Thyroid gland (tissue), 4 donors: ENCODE results near the gene RPS6KC1. TPM values are rescaled to one million over a fixed set of nuclear protein-coding genes. Genes with fewer than 3 reads are reported as not detected.

Experiments
- DNase-seq, 2 donors: peaks; one replicate each; pipeline ENCODE4 v3.0.0-alpha.2; 2019
- H3K27ac ChIP-seq, 3 donors: fragments of 200-600 bp; sonication (generic); 1 replicate in 2 of 3; 2 replicates in 1 of 3; pipeline ENCODE4 v1.5.1; 2016 to 2019; ENCODE audit warnings: mild to moderate bottlenecking in 1 of 3, moderate library complexity in 1 of 3
- H3K27me3 ChIP-seq: fragments of 200-600 bp; sonication (generic); one replicate; pipeline ENCODE4 v1.5.1; 2019
- H3K36me3 ChIP-seq, 2 donors: fragments of 200-600 bp; sonication (generic); one replicate each; pipeline ENCODE4 v1.5.1; 2016 to 2019
- H3K4me1 ChIP-seq, 2 donors: fragments of 200-600 bp; sonication (generic); one replicate each; pipeline ENCODE4 v1.5.1; 2017 to 2019
- H3K4me3 ChIP-seq, 3 donors: fragments of 200-600 bp; sonication (generic); replicated peaks in 1 of 3; 1 replicate in 2 of 3; 2 replicates in 1 of 3; pipeline ENCODE4 v1.5.1; 2016; ENCODE audit warnings: mild to moderate bottlenecking in 1 of 3
- H3K9me3 ChIP-seq: fragments of 200-600 bp; sonication (generic); one replicate; pipeline ENCODE4 v1.5.1; 2017
- POLR2A ChIP-seq, 2 donors: fragments of 450-650 bp; IDR thresholded peaks; one replicate each; pipeline ENCODE4 v1.6.1; 2017; ENCODE audit warnings: antibody characterized with exemption in 2 of 2, mild to moderate bottlenecking in 2 of 2, moderate library complexity in 1 of 2
- WGBS, 2 donors: methylation state at CpG; one replicate each; pipeline ENCODE4 v1.1.5; 2017; 5-methylcytosine and 5-hydroxymethylcytosine counted together
- intact Hi-C: fragments of 100-400 bp; cut with DNase I; formaldehyde crosslinking; loops from one replicate; pipeline ENCODE4 v1.15.1; 2023
- total RNA-seq, 4 donors: library from RNA; depleted of rRNA; stranded (reverse); fragments of >200 nt; gene quantifications; one replicate each; pipeline ENCODE4 v1.2.3, GENCODE V29; 2016
- TF ChIP-seq, protein P1 (sequence below), 6 experiments: fragments of 200-600 bp in 3 of 6; fragments of 450-650 bp in 3 of 6; sonication (generic) in 3 of 6; IDR thresholded peaks; one replicate each; pipeline ENCODE4 v1.5.1; 2016 to 2019; ENCODE audit warnings: antibody characterized with exemption in 6 of 6, mild to moderate bottlenecking in 2 of 6, inconsistent platforms in 1 of 6, moderate library complexity in 1 of 6

RPS6KC1 gene
- total RNA-seq, 4 donors from 2014 or later: 20.3 to 29.9 (median 22.1) TPM

DNA sequence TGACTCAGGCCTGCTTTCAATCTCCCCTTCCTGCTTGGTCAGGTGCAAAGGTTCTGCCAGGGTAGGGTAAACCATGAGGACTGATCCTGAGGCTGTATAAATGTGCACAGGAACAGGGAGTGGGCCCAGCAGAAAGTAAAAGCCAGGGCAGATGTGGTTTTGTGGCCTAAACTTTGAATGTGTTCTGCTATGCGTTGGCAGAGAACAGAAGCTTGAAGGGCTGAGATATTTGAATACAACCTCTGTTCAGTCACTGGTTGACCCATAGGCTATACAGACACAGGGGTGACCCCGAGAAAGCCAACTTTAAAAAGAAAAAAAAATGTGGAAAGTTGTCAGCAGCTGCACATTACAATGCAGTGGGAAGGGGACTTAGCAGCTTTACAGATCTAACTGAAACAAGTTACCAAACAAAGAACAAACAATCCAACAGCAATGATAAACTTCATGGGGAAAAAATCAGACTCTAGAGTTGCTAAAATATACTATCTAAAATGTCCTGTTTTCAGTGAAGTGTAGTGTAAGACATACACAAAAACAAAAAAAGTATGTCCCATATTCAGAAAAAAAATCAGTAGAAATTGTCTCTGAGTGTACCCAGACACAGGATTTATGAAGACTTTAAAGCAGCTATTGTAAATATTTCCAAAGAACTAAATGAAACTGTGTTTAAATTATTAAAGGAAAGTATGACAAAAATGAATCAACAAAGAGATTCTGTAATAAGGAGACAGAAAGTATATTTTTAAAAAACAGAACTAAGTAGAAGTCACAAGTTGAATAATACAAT is 216.1 kb downstream of the RPS6KC1 start:
- DNase-seq: no peak
- intact Hi-C loops: no loop called here
- H3K27me3 ChIP-seq: no peaks in the 10 kb centered on the region
- H3K4me3 ChIP-seq: no peak overlapping the region
- no peak for TF ChIP-seq POLR2A (IDR thresholded peaks at IDR 0.05)
- TF ChIP-seq, protein P1, sequence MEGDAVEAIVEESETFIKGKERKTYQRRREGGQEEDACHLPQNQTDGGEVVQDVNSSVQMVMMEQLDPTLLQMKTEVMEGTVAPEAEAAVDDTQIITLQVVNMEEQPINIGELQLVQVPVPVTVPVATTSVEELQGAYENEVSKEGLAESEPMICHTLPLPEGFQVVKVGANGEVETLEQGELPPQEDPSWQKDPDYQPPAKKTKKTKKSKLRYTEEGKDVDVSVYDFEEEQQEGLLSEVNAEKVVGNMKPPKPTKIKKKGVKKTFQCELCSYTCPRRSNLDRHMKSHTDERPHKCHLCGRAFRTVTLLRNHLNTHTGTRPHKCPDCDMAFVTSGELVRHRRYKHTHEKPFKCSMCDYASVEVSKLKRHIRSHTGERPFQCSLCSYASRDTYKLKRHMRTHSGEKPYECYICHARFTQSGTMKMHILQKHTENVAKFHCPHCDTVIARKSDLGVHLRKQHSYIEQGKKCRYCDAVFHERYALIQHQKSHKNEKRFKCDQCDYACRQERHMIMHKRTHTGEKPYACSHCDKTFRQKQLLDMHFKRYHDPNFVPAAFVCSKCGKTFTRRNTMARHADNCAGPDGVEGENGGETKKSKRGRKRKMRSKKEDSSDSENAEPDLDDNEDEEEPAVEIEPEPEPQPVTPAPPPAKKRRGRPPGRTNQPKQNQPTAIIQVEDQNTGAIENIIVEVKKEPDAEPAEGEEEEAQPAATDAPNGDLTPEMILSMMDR (IDR thresholded peaks at IDR 0.05): no peak
- 93 to 96% methylated on average over 2 of the region's 2 CpGs for whole genome bisulfite sequencing, 2 donors
- H3K36me3 ChIP-seq: no peaks in the 10 kb centered on the region
- H3K9me3 ChIP-seq: no peaks in the 10 kb centered on the region
- H3K27ac ChIP-seq: no peak overlapping the region
- H3K4me1 ChIP-seq: no peaks in the 10 kb centered on the region

- H3K9me3 ChIP-seq: no peaks in the 10 kb centered on the region
- H3K27ac ChIP-seq: no peak overlapping the region
- intact Hi-C loops: no loop called here
- H3K4me1 ChIP-seq: no peaks in the 10 kb centered on the region
- no peak overlapping the region for H3K4me3 ChIP-seq
- DNase-seq: no peak
- TF ChIP-seq POLR2A (IDR thresholded peaks at IDR 0.05): no peak
- TF ChIP-seq, protein P1 (IDR thresholded peaks at IDR 0.05): no peak
- H3K27me3 ChIP-seq: no peaks in the 10 kb centered on the region
- peaks cover 0 to 5% of the 10 kb centered on the region in 2 donors for H3K36me3 ChIP-seq
Observed at GRCh38 chr1:213268221-213268620, 217.2 kb downstream of the RPS6KC1 start.

- WGBS, 2 donors: 98% methylated on average over 1 of the region's 1 CpG
- TF ChIP-seq POLR2A (IDR thresholded peaks at IDR 0.05): no peak
- TF ChIP-seq, protein P1 (IDR thresholded peaks at IDR 0.05): no peak
- intact Hi-C loops: no loop called here
- H3K4me1 ChIP-seq: no peaks in the 10 kb centered on the region
- H3K4me3 ChIP-seq: no peak overlapping the region
- peaks cover 7 to 9% of the 10 kb centered on the region in 2 donors for H3K36me3 ChIP-seq
- H3K9me3 ChIP-seq: no peaks in the 10 kb centered on the region
- no peak overlapping the region for H3K27ac ChIP-seq
- no peak for DNase-seq
- no peaks in the 10 kb centered on the region for H3K27me3 ChIP-seq
Observed at GRCh38 chr1:213269829-213270228, 218.8 kb downstream of the RPS6KC1 start.

GRCh38 chr1:213273546-213273945 is 222.5 kb downstream of the RPS6KC1 start:
- 78 to 79% methylated on average over 2 of the region's 2 CpGs for WGBS, 2 donors
- intact Hi-C loops: no loop called here
- Histone ChIP-seq H3K36me3 (peaks cover 7 to 9% of the 10 kb centered on the region in 2 donors), H3K27me3 (no peaks in the 10 kb centered on the region), H3K27ac (no peak overlapping the region), H3K4me3 (no peak overlapping the region), H3K4me1 (no peaks in the 10 kb centered on the region), H3K9me3 (no peaks in the 10 kb centered on the region)
- TF ChIP-seq POLR2A (IDR thresholded peaks at IDR 0.05): no peak
- TF ChIP-seq, protein P1 (IDR thresholded peaks at IDR 0.05): no peak
- DNase-seq: no peak

- no peak for DNase-seq
- no peaks in the 10 kb centered on the region for H3K9me3 ChIP-seq
- H3K27ac ChIP-seq: no peak overlapping the region
- H3K36me3 ChIP-seq: peaks cover 7 to 9% of the 10 kb centered on the region in 2 donors
- no peak overlapping the region for H3K4me3 ChIP-seq
- intact Hi-C loops: no loop called here
- no peak for TF ChIP-seq POLR2A (IDR thresholded peaks at IDR 0.05)
- H3K27me3 ChIP-seq: no peaks in the 10 kb centered on the region
- H3K4me1 ChIP-seq: no peaks in the 10 kb centered on the region
Observed at GRCh38 chr1:213274140-213274539, 223.1 kb downstream of the RPS6KC1 start.
